Stimulated activated CD8-positive, alpha-beta memory T cell treated with anti-CD3 and anti-CD28 coated beads, Interleukin-7, amount 100 ng/mL, for 48 hours (primary cell): ENCODE results near the gene SMIM3.

Experiments used
- DNase-seq, 2 donors: peaks; one replicate each; pipeline ENCODE4 v3.0.0-alpha.2; 2020; ENCODE audit warnings: low read depth in 1 of 2; ENCODE audit errors: extremely low read depth in 1 of 2

Gene SMIM3

GRCh38 chr5:150765011-150765798 is 13.4 kb upstream of the SMIM3 start:
- no peak for DNase-seq

GRCh38 chr5:150765799-150766169 is 12.8 kb upstream of the SMIM3 start:
- DNase-seq: no peak

- DNase-seq: no peak
Measured at GRCh38 chr5:150766251-150766650, 12.3 kb upstream of the SMIM3 start.

DNA sequence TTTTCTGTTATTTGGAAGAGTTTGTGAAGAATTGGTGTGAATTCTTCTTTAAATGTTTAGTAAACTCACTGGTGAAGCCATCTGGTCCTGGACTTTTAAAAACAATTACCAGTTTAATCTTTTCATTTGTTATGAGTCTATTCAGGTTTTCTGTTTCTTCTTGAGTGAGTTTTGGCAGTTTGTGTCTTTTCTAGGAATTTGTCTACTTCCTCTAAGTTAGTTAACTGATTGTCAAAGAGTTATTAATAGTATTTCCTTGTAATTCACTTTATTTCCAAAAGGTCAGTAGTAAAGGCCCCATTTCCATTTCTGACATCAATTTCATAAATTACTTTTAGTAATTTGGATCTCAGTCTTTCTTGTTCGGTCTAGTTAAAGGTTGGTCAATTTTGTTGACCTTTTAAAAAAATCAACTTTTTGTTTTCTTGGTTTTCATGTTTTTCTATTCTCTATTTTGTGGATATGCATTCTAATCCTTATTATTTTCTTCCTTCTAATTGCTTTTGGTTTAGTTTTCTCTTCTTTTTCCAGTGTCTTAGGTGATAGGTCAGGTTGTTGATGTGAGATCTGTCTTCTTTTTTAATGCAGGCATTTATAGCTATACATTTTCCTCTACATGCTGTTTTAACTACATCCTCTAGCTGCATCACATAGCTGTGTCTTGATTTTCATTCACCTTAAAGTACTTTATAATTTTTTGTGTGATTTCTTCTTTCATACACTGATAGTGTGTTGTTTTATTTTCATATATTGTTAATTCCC is 7.3 kb upstream of the SMIM3 start:
- no peak for DNase-seq

DNA sequence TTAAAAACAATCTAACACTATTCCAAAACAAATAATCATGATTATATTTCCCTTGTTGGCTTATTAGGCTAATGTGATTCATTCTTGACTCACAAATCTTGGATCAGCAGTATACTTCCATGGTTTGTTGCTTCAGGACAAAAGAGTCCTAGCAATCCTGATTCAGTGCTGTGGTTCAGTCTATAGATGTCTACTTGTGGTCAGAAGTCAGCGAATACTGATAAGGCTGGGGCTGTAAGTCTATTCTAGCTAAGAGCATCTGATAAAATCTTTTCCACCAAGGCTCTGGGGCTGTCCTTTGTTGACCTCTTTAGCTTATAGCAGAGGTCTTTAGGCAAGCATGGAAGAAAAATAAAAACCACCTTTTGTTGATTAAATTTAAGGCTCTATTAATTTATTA is 4.4 kb upstream of the SMIM3 start:
- no peak for DNase-seq

DNA sequence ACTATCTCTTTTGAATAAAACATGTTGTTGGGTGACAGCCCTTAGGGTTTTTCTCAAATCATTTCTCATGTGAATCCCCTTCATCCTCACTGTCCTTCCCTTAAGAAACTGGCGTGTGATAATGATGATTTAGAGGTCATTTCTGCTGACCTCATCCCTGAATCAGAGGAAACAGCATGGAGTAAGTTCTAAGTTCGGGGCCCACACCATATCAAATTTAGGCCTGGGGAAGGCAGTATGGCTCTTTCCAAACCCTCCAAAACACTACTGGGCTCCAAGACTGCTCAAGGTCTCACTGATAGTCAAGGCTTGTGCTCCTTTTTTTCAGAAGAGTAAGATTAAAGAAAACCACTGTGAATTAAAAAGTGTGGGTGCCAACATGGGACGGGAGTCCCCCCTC is 872 bp upstream of the SMIM3 start:
- DNase-seq: no peak

DNA sequence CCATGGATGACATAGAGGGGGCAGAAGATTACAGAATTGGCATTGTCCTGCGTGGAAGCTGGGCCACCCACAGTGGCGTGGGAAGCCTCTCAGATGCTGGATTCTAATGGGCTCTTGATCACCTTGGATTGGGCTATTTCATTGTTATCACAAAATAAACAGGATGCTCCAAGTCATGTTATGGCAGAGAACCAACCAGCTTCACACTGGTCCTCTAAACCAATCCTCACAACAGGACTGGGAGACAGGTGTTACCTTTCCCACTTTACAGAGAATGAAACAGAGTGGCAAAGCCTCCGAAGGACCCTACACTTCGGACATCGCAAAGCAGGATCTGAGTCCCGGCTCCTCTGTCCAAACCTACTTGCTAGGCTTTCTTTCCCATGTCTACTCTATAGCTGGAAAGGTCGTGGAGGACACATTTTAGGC is 455 bp upstream of the SMIM3 start:
- no peak for DNase-seq

DNA sequence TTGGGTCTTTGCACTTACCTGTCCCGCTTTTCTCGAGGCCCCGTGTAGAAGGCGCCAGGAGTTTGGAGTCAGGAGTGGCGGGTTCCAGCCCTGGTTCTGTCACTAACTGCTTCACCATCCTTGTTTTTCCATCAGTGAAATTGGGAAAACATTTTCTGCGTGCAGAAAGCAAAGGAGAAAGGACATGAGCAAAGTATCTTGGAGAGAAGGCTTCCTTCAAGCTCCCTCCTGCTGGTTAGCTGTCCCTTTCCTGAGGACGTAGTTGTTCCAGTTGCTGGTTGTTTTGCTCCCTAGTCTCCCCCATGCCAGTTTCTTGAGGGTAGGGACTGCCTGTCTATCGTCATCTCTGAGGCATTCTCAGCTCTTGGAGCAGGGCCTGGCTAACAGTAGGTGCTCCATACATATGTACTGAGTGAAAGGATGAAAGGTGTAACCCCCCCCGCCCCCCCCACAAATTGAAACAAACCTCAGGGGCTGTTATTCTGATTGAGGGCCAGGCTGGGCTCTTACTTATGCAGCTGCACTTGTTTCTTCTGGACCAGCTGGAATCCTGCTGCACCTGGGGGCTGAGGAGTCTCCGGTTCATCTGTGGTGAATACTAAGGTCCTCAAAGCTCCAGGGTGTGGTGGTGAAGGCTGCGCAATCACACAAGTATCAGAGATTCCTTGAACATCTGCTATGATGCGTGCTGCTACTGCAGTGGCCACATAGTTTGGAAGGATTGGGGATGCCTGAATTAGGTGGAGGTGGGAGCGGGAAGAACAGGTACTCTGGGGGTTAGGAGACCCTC is 1.0 kb downstream of the SMIM3 start:
- no peak for DNase-seq

DNA sequence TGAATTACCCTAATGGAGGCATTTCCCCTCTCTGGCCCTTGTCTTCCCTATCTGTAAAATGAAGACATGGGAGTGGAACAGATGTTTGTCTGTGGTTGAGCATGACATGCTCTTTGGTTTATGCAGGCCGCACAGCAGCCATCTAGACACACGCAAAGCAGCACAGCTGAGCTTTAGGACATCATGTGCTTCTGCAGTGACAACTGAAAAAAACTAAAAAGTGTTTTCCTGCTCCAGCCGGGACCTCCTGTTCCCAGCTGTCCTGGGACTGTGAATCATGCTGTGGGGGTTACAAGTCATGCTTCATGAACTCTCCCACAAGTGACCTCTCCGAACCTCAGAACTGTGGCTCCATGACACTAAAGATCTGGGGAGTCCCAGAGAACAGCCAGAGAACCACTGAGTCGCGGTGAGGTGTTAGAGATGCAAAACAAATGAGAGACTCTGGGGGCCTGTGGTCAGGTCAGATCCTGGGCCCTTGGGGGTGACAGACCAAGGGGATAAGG is 1.7 kb downstream of the SMIM3 start:
- peak in 1 of 2 donors; percentile 65 for DNase-seq

- DNase-seq: no peak
Measured at GRCh38 chr5:150780816-150781221, 2.3 kb downstream of the SMIM3 start.

- DNase-seq: no peak
Measured at GRCh38 chr5:150781706-150782614, 3.4 kb downstream of the SMIM3 start.

DNA sequence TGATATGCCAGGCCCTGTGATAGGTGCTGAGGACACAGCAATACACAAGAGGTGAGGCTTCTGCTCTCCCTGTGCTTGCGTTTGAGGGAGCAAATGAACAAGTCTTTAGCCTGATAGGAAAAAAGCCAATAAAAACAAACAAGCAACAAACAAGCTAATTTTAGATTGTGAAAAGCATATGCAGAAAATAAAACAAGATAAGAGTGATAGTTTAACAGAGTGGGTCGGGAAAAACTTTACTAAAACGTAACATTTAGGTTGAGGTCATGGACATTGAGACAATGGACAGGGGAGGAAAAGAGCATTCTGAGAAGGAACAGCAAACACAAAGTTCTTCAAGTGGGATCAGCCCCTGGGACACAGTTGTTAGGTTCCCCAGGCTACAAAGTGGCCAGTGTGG is 4.3 kb downstream of the SMIM3 start:
- no peak for DNase-seq

DNA sequence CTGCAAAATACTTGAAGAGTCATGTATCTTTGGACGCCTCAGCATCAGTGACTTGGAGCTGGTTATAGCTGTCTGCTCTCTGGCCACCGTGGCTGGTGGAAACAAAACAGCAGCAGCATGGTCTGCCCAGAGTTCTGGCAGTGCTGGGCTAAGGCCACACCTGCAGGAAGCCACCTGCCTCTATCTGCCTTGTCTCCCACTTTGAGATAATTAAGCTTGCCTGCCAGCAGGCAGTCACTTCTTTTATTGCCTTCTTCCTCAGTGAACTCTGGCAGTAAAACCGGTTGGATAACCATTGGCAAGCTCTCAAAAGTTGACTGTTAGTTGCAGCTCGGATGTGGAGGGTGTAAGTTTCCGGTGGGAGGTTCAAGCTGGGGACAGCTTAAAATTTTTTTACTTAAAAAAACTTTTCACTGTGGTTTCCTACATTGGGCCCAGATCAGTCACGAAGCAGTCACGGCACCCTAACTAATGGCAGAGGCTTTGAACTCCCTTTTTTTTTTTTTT is 4.9 kb downstream of the SMIM3 start:
- DNase-seq: peak in 1 of 2 donors; percentile 59

DNA sequence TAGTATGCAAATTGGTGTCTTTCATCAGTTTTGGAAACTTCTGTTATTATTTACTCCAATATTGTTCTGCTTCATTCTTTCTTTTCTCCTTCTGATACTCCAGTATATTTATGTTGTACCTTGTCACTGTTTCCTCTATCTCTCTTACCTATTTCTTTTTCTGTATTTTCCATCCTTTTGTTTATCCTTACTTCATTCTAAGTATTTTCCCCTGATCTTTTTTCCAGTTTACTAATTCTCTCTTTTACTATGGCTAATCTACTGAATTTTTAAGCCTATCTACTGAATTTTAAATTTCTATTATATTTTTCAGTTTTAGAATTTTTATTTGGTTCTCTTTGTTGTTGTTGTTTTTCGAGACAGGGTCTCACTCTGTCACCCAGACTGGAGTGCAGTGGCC is 7.4 kb downstream of the SMIM3 start:
- no peak for DNase-seq

DNA sequence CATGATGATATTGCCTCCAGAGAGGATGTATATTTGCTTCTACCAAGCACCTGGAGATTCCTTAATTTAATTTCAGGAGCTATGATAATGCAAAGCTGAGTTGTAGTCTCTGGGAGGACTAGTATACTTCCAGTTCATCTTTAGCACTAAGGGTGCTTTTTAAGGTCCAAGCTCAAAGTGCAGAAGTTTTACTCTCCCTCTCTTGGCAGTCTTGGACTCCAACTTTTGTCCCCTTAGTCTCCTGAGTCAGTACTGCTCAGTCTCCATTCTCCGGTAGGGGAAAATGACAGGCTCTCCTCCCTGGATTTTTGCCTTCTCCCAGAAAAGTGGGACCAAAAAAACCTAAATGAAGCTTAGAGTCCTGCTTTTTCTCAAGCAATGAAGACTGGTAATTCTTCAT is 8.3 kb downstream of the SMIM3 start:
- DNase-seq: no peak

- DNase-seq: no peak
Measured at GRCh38 chr5:150787656-150788055, 9.1 kb downstream of the SMIM3 start.

- no peak for DNase-seq
Measured at GRCh38 chr5:150788977-150789376, 10.4 kb downstream of the SMIM3 start.

DNA sequence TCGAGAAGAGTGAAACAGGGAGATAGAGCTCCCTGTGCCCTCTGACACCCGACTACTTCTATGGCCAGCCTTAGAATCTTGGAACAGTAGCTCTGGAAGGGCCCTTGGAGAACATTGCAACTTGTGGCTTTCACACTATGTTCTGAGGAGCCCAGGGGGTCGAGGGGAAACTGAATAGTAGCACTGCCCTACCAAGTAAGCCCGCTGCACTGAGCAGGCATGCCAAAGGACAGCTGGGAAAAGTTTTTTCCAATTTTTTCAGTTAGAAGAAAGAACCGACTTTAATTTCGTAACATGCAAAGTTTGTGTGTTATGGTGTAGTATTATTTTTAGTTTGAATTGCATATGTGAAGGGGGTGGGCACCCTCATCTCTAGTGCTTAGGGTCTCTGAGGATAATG is 10.9 kb downstream of the SMIM3 start:
- no peak for DNase-seq

DNA sequence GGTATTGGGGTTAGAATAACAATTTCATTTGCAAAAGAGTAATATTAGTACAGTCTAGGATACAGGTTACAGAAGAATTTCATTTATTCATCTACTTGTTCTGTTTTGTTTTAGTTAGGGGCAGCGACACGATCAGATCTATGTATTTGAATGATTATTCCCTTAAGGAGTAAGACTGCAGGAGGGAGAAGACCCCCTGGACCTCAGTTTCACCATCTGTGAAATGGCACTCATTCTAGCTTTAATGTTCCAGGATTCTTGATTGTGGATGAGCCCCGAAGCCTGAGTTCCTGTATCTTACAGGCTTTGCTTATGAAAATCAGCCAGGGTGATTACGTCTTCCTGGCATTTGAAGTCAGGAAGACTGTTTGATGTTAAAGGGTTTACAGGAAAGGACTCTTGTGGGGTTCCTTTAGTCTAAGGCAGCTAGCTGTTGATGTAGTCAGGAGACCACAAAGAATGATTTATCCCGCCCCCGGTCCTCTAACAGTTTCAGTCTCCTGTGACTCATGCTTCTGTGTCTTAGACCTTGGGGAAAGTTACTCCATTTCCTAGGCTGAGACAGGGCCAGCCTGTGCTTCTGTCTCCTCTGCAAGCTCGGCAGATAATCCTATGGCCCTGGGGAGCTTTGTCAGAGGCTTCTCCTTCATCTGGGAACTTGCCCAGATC is 11.5 kb downstream of the SMIM3 start:
- peak in 1 of 2 donors; percentile 75 for DNase-seq

DNA sequence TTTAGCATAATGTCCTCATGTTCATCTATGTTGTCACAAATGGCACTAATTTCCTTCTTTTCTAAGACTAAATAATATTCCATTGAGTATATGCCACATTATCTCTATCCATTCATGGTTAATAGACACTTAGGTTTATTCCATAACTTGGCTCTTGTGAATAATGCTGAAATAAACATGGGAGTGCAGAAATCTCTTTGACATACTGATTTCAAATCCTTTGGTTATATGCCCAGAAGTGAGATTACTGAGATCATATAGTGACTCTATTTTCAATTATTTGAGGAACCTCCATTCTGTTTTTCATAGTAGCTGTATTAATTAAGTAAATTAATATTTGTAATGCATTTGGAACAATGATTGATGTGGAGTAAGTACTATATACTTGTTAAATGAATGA is 13.0 kb downstream of the SMIM3 start:
- no peak for DNase-seq
